Measurements from ENCODE around the gene MACROH2A2. TPM values are rescaled to one million over a fixed set of nuclear protein-coding genes. Genes with fewer than 3 reads are reported as not detected.
"Not testable (repeated sequence)": the region's sequence is repeated elsewhere in the genome, so short reads cannot be mapped to it uniquely, and the experiment has no call there.

MACROH2A2 gene
- total RNA-seq, 3 donors from 2014 or later = 7.3 to 13.6 (median 8.7) TPM

GRCh38 chr10:70096705-70097420 is 44.2 kb downstream of the MACROH2A2 start:
- Histone ChIP-seq H3K9me3 (no peaks in the 10 kb centered on the region), H3K4me3 (no peak overlapping the region), H3K36me3 (ENCODE audit: low read depth) (no peaks in the 10 kb centered on the region), H3K4me1 (ENCODE audit: low read depth) (no peaks in the 10 kb centered on the region)
- no peak for TF ChIP-seq CTCF (IDR thresholded peaks at IDR 0.05)
- intact Hi-C loops (cut with DNase I, micrococcal nuclease) = no loop called here
- ATAC-seq = no peak
- DNase-seq = no peak

- ATAC-seq (no peak), DNase-seq (no peak)
- Histone ChIP-seq H3K4me3 (no peak overlapping the region), H3K4me1 (ENCODE audit: low read depth) (no peaks in the 10 kb centered on the region), H3K36me3 (ENCODE audit: low read depth) (no peaks in the 10 kb centered on the region), H3K9me3 (no peaks in the 10 kb centered on the region)
- intact Hi-C loops (cut with DNase I, micrococcal nuclease) = no loop called here
- no peak for TF ChIP-seq CTCF (IDR thresholded peaks at IDR 0.05)
Observed at GRCh38 chr10:70097459-70097858, 44.8 kb downstream of the MACROH2A2 start.

GRCh38 chr10:70098271-70098670 is 45.6 kb downstream of the MACROH2A2 start:
- no peaks in the 10 kb centered on the region for H3K4me1 ChIP-seq (ENCODE audit: low read depth)
- no peak for DNase-seq
- intact Hi-C loops (cut with DNase I, micrococcal nuclease) = no loop called here
- no peak for TF ChIP-seq CTCF (IDR thresholded peaks at IDR 0.05)
- no peak for ATAC-seq
- no peaks in the 10 kb centered on the region for H3K9me3 ChIP-seq
- H3K36me3 ChIP-seq (ENCODE audit: low read depth) = no peaks in the 10 kb centered on the region
- no peak overlapping the region for H3K4me3 ChIP-seq

GRCh38 chr10:70101068-70101562 is 48.5 kb downstream of the MACROH2A2 start:
- H3K36me3 ChIP-seq (ENCODE audit: low read depth); DNase-seq; intact Hi-C loops (cut with DNase I, micrococcal nuclease); ATAC-seq; H3K4me1 ChIP-seq (ENCODE audit: low read depth); H3K9me3 ChIP-seq; H3K4me3 ChIP-seq: not testable (repeated sequence)

GRCh38 chr10:70101668-70102067 is 49.0 kb downstream of the MACROH2A2 start:
- intact Hi-C loops (cut with DNase I, micrococcal nuclease) = no loop called here
- ATAC-seq (no peak), DNase-seq (no peak)
- H3K4me3 ChIP-seq = no peak overlapping the region
- TF ChIP-seq CTCF (IDR thresholded peaks at IDR 0.05) = no peak
- no peaks in the 10 kb centered on the region for H3K9me3 ChIP-seq
- no peaks in the 10 kb centered on the region for H3K36me3 ChIP-seq (ENCODE audit: low read depth)
- no peaks in the 10 kb centered on the region for H3K4me1 ChIP-seq (ENCODE audit: low read depth)

- Histone ChIP-seq H3K4me1 (ENCODE audit: low read depth) (no peaks in the 10 kb centered on the region), H3K4me3 (no peak overlapping the region), H3K9me3 (no peaks in the 10 kb centered on the region), H3K36me3 (ENCODE audit: low read depth) (no peaks in the 10 kb centered on the region)
- no peak for DNase-seq
- intact Hi-C loops (cut with DNase I, micrococcal nuclease) = no loop called here
- TF ChIP-seq CTCF (IDR thresholded peaks at IDR 0.05) = no peak
- no peak for ATAC-seq
Observed at GRCh38 chr10:70106958-70107791, 54.5 kb downstream of the MACROH2A2 start.

Measured in mucosa of descending colon (tissue), 3 donors.